NCI-H146 (cell line): ENCODE measurements around the gene RECQL.

Experiments
- DNase-seq: peaks from one replicate; lab custom pipeline; 2025; lab: John Stamatoyannopoulos, UW

RECQL gene

GRCh38 chr12:21501258-21502163 lies at the start of gene RECQL, which contains the start of gene GOLT1B:
Gene RECQL (minus strand): TSS chr12:21501635. CDS start chr12:21499570, 2,065 bp downstream.
Gene GOLT1B (plus strand): TSS chr12:21501789. CDS start chr12:21501924, 135 bp downstream.
- DNase-seq = peak; percentile 100

- DNase-seq = no peak
Observed at GRCh38 chr12:21547437-21547836, 46.0 kb upstream of the RECQL start.

GRCh38 chr12:21546716-21547115 lies 45.3 kb upstream of the RECQL start:
- DNase-seq = no peak

GRCh38 chr12:21545557-21545956 lies 44.1 kb upstream of the RECQL start:
- DNase-seq = no peak

GRCh38 chr12:21543151-21543550 lies 41.7 kb upstream of the RECQL start:
- DNase-seq = no peak

GRCh38 chr12:21542403-21542802 lies 41.0 kb upstream of the RECQL start:
- DNase-seq = peak; percentile 29

GRCh38 chr12:21541773-21542172 lies 40.3 kb upstream of the RECQL start:
- DNase-seq = peak; percentile 97

GRCh38 chr12:21539797-21540196 lies 38.4 kb upstream of the RECQL start:
- DNase-seq = peak; percentile 71

- DNase-seq = no peak
Observed at GRCh38 chr12:21538061-21538653, 36.7 kb upstream of the RECQL start.

GRCh38 chr12:21529456-21529855 lies 28.0 kb upstream of the RECQL start:
- no peak for DNase-seq

- DNase-seq = no peak
Observed at GRCh38 chr12:21528953-21529352, 27.5 kb upstream of the RECQL start.

- DNase-seq = peak; percentile 93
Observed at GRCh38 chr12:21527451-21528180, 26.2 kb upstream of the RECQL start.

GRCh38 chr12:21526721-21527345 lies 25.4 kb upstream of the RECQL start:
- peak; percentile 57 for DNase-seq

GRCh38 chr12:21526053-21526452 lies 24.6 kb upstream of the RECQL start, which contains the start of gene SPX:
Gene SPX (plus strand): TSS chr12:21526296. CDS start chr12:21526473, 177 bp downstream.
- peak; percentile 11 for DNase-seq

- DNase-seq = no peak
Observed at GRCh38 chr12:21523148-21523547, 21.7 kb upstream of the RECQL start.

GRCh38 chr12:21521541-21521940 lies 20.1 kb upstream of the RECQL start:
- DNase-seq = peak; percentile 55

GRCh38 chr12:21518451-21518850 lies 17.0 kb upstream of the RECQL start:
- DNase-seq = no peak

GRCh38 chr12:21516281-21516680 lies 14.8 kb upstream of the RECQL start:
- DNase-seq = no peak

GRCh38 chr12:21509768-21510167 lies 8.3 kb upstream of the RECQL start:
- DNase-seq = no peak

GRCh38 chr12:21507849-21508248 lies 6.4 kb upstream of the RECQL start:
- DNase-seq = no peak

GRCh38 chr12:21505888-21506287 lies 4.5 kb upstream of the RECQL start:
- DNase-seq = no peak

- DNase-seq = no peak
Observed at GRCh38 chr12:21502872-21503271, 1.4 kb upstream of the RECQL start.
